CD4-positive, alpha-beta T cell treated with Interleukin-10 for 1 hour (primary cell): ENCODE measurements around the gene MYO1F.

Experiments
- DNase-seq: peaks from one replicate; pipeline ENCODE4 v3.0.0-alpha.2; 2020

The MYO1F gene

GRCh38 chr19:8489561-8490394 lies 87.5 kb downstream of the MYO1F start:
- DNase-seq = no peak

DNA sequence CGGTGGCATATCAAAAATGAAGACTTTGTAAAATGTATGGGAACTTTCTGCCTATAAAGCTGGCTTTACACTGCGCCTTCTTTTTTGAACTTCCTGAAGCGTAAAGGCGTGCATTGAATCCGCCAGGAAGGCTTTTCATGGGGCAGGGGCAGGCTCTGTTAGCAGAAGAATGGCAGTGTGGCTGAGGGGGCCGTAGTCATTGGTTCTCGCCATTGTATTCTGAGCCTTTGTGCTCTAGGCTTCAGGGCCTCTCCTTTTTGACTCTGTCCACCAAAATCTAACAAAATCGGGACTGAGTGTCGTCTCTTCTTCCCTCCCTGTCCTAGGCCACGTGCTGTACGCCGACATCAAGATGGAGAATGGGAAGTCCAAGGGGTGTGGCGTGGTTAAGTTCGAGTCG lies 88.9 kb downstream of the MYO1F start:
- DNase-seq = no peak

GRCh38 chr19:8487137-8487851 lies 89.9 kb downstream of the MYO1F start:
- peak; percentile 68 for DNase-seq

DNA sequence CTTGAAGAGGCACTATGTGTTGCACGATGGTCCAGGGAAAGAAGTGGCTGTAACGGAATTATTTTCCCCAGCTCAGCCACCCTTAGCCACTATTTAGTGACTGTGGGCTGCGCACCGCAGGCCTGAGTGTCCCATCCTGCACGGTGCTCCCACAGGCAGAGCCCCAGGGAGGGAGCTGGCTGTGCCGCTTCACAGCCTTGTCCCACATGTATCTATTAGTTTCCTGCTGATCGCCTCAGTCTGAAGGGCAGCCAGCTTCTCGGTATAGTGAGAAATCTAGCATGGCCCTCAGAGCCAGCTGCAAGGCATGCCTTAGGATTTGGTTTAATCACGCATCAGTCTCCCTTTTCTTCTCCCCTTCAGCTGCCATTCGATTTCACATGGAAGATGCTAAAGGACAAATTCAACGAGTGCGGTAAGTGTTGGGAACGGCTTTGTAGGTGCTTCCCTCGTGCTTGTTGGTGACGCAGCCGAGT lies 90.5 kb downstream of the MYO1F start:
- DNase-seq = no peak

GRCh38 chr19:8485561-8486371 lies 91.5 kb downstream of the MYO1F start:
- DNase-seq = no peak

GRCh38 chr19:8484331-8484894 lies 92.8 kb downstream of the MYO1F start:
- DNase-seq = no peak

GRCh38 chr19:8483165-8483564 lies 94.1 kb downstream of the MYO1F start:
- no peak for DNase-seq

GRCh38 chr19:8482696-8483095 lies 94.5 kb downstream of the MYO1F start:
- no peak for DNase-seq

DNA sequence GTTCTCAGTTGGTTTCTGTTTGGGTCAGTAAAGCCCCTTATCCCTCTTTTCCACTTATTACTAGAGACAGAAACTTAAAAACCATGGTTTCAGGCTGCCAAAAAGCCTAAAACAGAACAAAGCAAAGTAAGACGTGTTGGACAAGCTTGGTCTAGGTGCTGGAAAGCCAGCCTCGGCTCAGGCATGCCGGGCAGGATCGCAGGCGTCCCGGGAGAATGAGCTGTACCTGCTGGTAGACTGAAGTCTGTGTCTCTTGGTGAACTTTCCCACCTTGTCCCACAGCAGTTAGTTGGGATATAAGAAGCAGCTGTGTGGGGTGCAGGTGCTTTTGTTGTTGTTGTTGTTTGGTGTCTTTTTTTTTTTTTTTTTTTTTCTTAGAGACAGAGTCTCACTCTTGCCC lies 95.6 kb downstream of the MYO1F start:
- no peak for DNase-seq

DNA sequence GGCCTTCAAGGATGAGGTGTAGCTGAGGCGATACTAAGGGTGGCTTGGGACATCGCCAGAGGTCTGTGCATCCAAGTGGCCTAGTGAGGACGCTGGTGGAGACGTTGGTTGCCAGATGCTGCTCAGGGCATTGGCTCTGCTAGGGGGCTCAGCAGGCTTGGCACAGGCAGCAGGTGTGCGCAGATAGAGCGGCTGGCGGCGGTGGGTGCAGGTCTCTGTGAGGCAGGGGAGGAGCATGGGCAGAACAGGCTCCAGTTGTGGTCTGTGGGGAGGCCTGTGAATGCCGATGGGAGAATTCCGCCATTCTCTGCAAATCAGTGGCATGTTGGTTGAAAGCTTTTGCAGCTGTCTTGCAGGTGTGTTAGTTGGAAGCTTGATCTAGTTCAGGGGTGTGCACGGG lies 96.0 kb downstream of the MYO1F start:
- DNase-seq = no peak

DNA sequence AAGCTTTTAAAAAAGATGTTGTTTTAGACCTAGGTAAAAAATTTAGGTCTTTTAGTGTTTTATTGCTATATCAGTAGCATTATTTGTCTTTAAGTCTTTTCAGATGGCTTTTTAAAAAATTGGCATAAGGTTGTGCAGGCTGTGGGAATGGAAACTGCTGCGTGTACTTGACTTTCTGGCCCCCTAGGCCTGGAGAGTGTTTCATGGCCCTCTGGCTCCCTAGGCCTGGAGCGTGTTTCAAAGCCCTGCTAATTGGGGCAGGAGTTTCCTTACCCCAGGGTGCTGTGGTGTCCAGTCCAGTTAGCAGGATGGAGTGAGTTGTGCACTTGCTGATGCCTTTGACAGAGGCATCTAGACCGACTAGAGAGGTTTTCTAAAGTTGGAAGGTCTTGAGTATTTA lies 98.6 kb downstream of the MYO1F start:
- DNase-seq = no peak

DNA sequence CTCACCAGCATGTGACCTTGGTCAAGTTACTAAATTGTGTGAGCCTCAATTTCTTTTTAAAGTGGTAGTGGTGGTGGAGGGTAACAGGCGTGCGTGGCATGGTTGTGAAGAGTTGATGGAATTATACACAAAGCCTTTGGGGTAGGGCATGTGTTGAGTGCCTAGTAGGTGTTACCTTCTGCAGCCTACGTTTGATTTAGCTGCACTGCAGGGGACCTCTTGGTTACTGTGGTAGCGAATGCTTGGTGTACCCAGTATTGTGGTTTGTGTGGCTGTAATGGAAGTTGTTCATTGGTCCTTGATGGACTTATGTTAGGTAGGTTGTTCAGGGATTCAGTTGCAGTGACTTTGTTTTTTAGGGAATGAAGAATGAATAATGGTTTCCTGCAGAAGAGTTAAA lies 99.4 kb downstream of the MYO1F start:
- no peak for DNase-seq

- DNase-seq = no peak
These were observed 100.7 kb downstream of the MYO1F start for GRCh38 chr19:8476524-8476923.

GRCh38 chr19:8475005-8475404 lies 102.2 kb downstream of the MYO1F start:
- DNase-seq = no peak

GRCh38 chr19:8473648-8474476 lies 103.4 kb downstream of the MYO1F start:
- no peak for DNase-seq
